ENCODE data around the gene FBXO47. TPM values are rescaled to one million over a fixed set of nuclear protein-coding genes. Genes with fewer than 3 reads are reported as not detected.

FBXO47 gene
- polyA plus RNA-seq, 3 donors, result not detected

GRCh38 chr17:38900978-38901656, 66.1 kb downstream of the FBXO47 start:
- WGBS (ENCODE audit: insufficient coverage), result 3% methylated on average over 4 of the region's 10 CpGs
- H3K27me3 ChIP-seq (ENCODE audit: control insufficient read depth in 2 of 2, insufficient read depth in 2 of 2, low read length in 2 of 2), result no peaks in the 10 kb centered on the region
- intact Hi-C loops (cut with micrococcal nuclease), result loop anchor here in 1 of 2 donors (10.0 kb wide), 1 partner anchor 46 kb away; the partner anchor contains the start of gene RPL23
- H3K79me2 ChIP-seq (ENCODE audit: insufficient read depth, low read length), result peaks cover 80% of the 10 kb centered on the region
- H3K9ac ChIP-seq (ENCODE audit: insufficient read depth, low read length, poor library complexity, severe bottlenecking), result peak overlapping the region; percentile 29
- DNase-seq, result peak; percentile 81 to 84 (median 81)
- H3K9me3 ChIP-seq (replicated peaks in 1 of 2; ENCODE audit: control insufficient read depth in 1 of 2, insufficient read depth in 1 of 2, low read length in 2 of 2), result no peaks in the 10 kb centered on the region
- Mint-ChIP-seq H3K36me3 (peaks cover 42 to 56% of the 10 kb centered on the region in 2 donors), H3K27ac (peak overlapping the region; percentile 87 to 97 (median 94)), H3K4me3 (peak overlapping the region; percentile 63 to 77), H3K9me3 (peaks cover 0 to 2% (median 0%) of the 10 kb centered on the region in 7 donors), H3K27me3 (ENCODE audit: low read depth in 3 of 3) (no peaks in the 10 kb centered on the region), H3K4me1 (peaks cover 79% of the 10 kb centered on the region)
- H3K4me3 ChIP-seq (replicated peaks in 1 of 3; ENCODE audit: low read depth in 2 of 3, low read length in 3 of 3), result peak overlapping the region in 1 of 3 experiments; percentile 65
- peak overlapping the region; percentile 72 for H3K4me2 ChIP-seq (replicated peaks; ENCODE audit: extremely low read depth, low read length, poor library complexity, severe bottlenecking)
- peaks cover 66 to 68% of the 10 kb centered on the region in 2 donors for H3K4me1 ChIP-seq (ENCODE audit: control insufficient read depth in 1 of 2, insufficient read depth in 2 of 2, low read length in 2 of 2)
- H4K20me1 ChIP-seq (ENCODE audit: insufficient read depth, low read length), result peaks cover 98% of the 10 kb centered on the region
- H3K27ac ChIP-seq (ENCODE audit: low read depth in 1 of 2, low read length in 2 of 2), result peak overlapping the region; percentile 77 to 82
- no peak for TF ChIP-seq CTCF (IDR thresholded peaks at IDR 0.05)
- H3K36me3 ChIP-seq (replicated peaks in 1 of 2; ENCODE audit: control insufficient read depth in 1 of 2, insufficient read depth in 2 of 2, low read length in 2 of 2), result peaks cover 33 to 44% of the 10 kb centered on the region in 2 donors
- no peak overlapping the region for H2AFZ ChIP-seq (ENCODE audit: insufficient read depth, low read depth, low read length, poor library complexity, severe bottlenecking)

- H3K36me3 ChIP-seq (replicated peaks in 1 of 2; ENCODE audit: control insufficient read depth in 1 of 2, insufficient read depth in 2 of 2, low read length in 2 of 2), result peaks cover 36 to 50% of the 10 kb centered on the region in 2 donors
- peaks cover 68% of the 10 kb centered on the region for H3K4me1 Mint-ChIP-seq
- H2AFZ ChIP-seq (ENCODE audit: insufficient read depth, low read depth, low read length, poor library complexity, severe bottlenecking), result peak overlapping the region; percentile 9
- no peak for TF ChIP-seq CTCF (IDR thresholded peaks at IDR 0.05)
- H3K4me3 ChIP-seq (replicated peaks in 1 of 3; ENCODE audit: low read depth in 2 of 3, low read length in 3 of 3), result peak overlapping the region in 1 of 3 experiments; percentile 55
- no peaks in the 10 kb centered on the region for H3K9me3 ChIP-seq (replicated peaks in 1 of 2; ENCODE audit: control insufficient read depth in 1 of 2, insufficient read depth in 1 of 2, low read length in 2 of 2)
- intact Hi-C loops (cut with micrococcal nuclease), result no loop called here
- peaks cover 59 to 66% of the 10 kb centered on the region in 2 donors for H3K4me1 ChIP-seq (ENCODE audit: control insufficient read depth in 1 of 2, insufficient read depth in 2 of 2, low read length in 2 of 2)
- peak overlapping the region; percentile 77 to 82 for H3K27ac ChIP-seq (ENCODE audit: low read depth in 1 of 2, low read length in 2 of 2)
- H3K27ac Mint-ChIP-seq, result peak overlapping the region; percentile 85 to 97 (median 94)
- H3K27me3 ChIP-seq (ENCODE audit: control insufficient read depth in 2 of 2, insufficient read depth in 2 of 2, low read length in 2 of 2), result no peaks in the 10 kb centered on the region
- H3K27me3 Mint-ChIP-seq (ENCODE audit: low read depth in 3 of 3), result peaks cover 0 to 1% (median 0%) of the 10 kb centered on the region in 3 donors
- peak overlapping the region; percentile 58 for H3K9ac ChIP-seq (ENCODE audit: insufficient read depth, low read length, poor library complexity, severe bottlenecking)
- peaks cover 97% of the 10 kb centered on the region for H4K20me1 ChIP-seq (ENCODE audit: insufficient read depth, low read length)
- H3K79me2 ChIP-seq (ENCODE audit: insufficient read depth, low read length), result peaks cover 71% of the 10 kb centered on the region
- H3K36me3 Mint-ChIP-seq, result peaks cover 39 to 55% of the 10 kb centered on the region in 2 donors
- peak in 1 of 3 donors; percentile 10 for DNase-seq
- peak overlapping the region; percentile 72 for H3K4me2 ChIP-seq (replicated peaks; ENCODE audit: extremely low read depth, low read length, poor library complexity, severe bottlenecking)
- H3K9me3 Mint-ChIP-seq, result peaks cover 0 to 2% (median 0%) of the 10 kb centered on the region in 7 donors
- WGBS (ENCODE audit: insufficient coverage), result 0% methylated on average over 1 of the region's 5 CpGs
- peak overlapping the region; percentile 65 to 87 for H3K4me3 Mint-ChIP-seq
Measured at GRCh38 chr17:38899421-38899820, 67.8 kb downstream of the FBXO47 start.

Data from CD14-positive monocyte (primary cell).